HEK293T (cell line): Measurements from ENCODE around the gene FAM53B.

Experiments used
- ARNT ChIP-seq: fragments of 450-650 bp; IDR thresholded peaks from 2 replicates; pipeline ENCODE4 v1.6.1; 2017; ENCODE audit warnings: mild to moderate bottlenecking
- BHLHE40 ChIP-seq: fragments of 450-650 bp; IDR thresholded peaks from 2 replicates; pipeline ENCODE4 v1.6.1; 2016; ENCODE audit warnings: mild to moderate bottlenecking, moderate library complexity, borderline replicate concordance
- CTBP1 ChIP-seq: fragments of 450-650 bp; IDR thresholded peaks from 2 replicates; pipeline ENCODE4 v1.6.1; 2016; ENCODE audit warnings: borderline replicate concordance
- ELF4 ChIP-seq: fragments of 450-650 bp; IDR thresholded peaks from 2 replicates; pipeline ENCODE4 v1.6.1; 2017; ENCODE audit warnings: antibody characterized with exemption
- FOXA1 ChIP-seq: fragments of 450-650 bp; IDR thresholded peaks from 2 replicates; pipeline ENCODE4 v1.6.1; 2016; ENCODE audit warnings: mild to moderate bottlenecking
- FOXK2 ChIP-seq: fragments of 450-650 bp; IDR thresholded peaks from 2 replicates; pipeline ENCODE4 v1.6.1; 2016; ENCODE audit warnings: mild to moderate bottlenecking
- FOXM1 ChIP-seq: fragments of 450-650 bp; IDR thresholded peaks from 2 replicates; pipeline ENCODE4 v1.6.1; 2017; ENCODE audit warnings: mild to moderate bottlenecking, borderline replicate concordance
- L3MBTL2 ChIP-seq: fragments of 450-650 bp; conservative IDR thresholded peaks from 2 replicates; pipeline ENCODE4 v1.6.1; 2016; ENCODE audit warnings: mild to moderate bottlenecking
- NFRKB ChIP-seq: fragments of 450-650 bp; IDR thresholded peaks from 2 replicates; pipeline ENCODE4 v1.6.1; 2016; ENCODE audit warnings: mild to moderate bottlenecking, moderate library complexity
- SP1 ChIP-seq: fragments of 450-650 bp; IDR thresholded peaks from 2 replicates; pipeline ENCODE4 v1.6.1; 2017
- TARDBP ChIP-seq: fragments of 450-650 bp; IDR thresholded peaks from 2 replicates; pipeline ENCODE4 v1.6.1; 2016
- TF ChIP-seq, protein P1 (sequence below): fragments of 450-650 bp; IDR thresholded peaks from 2 replicates; pipeline ENCODE4 v1.6.1; 2016

DNA sequence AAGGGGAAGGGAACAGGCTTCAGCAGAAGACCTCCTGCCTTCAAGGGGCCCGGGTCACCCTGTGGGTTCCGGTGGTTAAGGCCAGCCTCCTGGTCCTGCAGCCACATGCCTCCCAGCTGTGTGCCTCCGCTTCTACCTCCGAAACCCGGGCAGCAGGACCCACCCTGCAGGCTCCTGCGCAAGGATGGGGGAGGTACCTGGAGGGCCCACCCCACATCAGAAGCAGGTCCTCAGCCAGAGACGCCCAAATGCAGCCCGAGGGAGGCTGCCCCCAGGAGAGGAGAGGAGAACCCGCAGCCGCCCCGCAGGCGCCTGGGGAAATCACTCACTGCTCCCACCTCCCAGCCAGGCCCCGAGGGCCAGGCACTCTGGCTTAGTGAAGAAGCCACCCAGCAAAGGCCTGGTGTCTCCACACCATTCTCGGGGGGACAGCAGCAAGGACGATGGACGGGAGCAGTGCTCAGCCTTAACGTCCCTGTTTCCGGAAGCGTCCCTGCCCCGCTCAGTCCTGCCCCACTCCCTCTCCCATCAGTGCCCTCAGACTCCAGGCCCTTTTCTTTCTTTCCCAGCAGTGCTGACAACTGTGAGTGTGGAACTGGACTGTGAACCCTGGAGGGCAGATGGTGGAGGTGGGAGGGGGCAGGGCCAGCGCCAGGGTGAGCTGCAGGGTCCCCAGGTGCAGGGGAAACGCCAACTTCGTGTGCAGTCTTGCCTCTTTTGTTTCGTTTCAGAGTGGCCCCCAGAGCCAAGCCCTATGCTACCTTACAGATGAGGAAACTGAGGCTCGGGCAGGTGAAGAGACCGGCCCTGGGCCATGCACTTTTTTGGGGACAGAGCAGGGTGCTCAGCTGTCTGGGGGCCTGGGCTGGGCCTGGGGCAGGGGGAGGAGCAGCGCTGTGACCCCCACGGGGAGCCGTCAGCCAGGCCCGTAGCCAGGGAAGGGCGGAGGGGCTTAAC, 138.0 kb downstream of the FAM53B start:
- TF ChIP-seq BHLHE40 (no peak), FOXM1 (no peak), ELF4 (no peak), ARNT (no peak), TARDBP (no peak), FOXA1 (no peak), FOXK2 (no peak), SP1 (no peak), NFRKB (no peak), CTBP1 (no peak), L3MBTL2 (no peak)
- TF ChIP-seq, protein P1, sequence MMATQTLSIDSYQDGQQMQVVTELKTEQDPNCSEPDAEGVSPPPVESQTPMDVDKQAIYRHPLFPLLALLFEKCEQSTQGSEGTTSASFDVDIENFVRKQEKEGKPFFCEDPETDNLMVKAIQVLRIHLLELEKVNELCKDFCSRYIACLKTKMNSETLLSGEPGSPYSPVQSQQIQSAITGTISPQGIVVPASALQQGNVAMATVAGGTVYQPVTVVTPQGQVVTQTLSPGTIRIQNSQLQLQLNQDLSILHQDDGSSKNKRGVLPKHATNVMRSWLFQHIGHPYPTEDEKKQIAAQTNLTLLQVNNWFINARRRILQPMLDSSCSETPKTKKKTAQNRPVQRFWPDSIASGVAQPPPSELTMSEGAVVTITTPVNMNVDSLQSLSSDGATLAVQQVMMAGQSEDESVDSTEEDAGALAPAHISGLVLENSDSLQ, result no peak
